Small intestine (tissue), 7 donors: ENCODE results near the gene SUN5. TPM values are rescaled to one million over a fixed set of nuclear protein-coding genes. Genes with fewer than 3 reads are reported as not detected.
"Not testable (repeated sequence)": the region's sequence is repeated elsewhere in the genome, so short reads cannot be mapped to it uniquely, and the experiment has no call there.

Experiments used
- DNase-seq, 2 donors: peaks; one replicate each; pipeline versions ENCODE4 v3.0.0 to v3.0.0-alpha.2; 2013
- FAIRE-seq: peaks from 2 replicates; lab custom pipeline; 2012; peaks lifted over from hg19 to GRCh38; lab: Jason Lieb, UNC
- H3K27ac ChIP-seq, 3 donors: one replicate each; pipeline ENCODE4 v1.5.1; 2013; ENCODE audit warnings: low read length in 2 of 3, mild to moderate bottlenecking in 2 of 3, control low read depth in 1 of 3, inconsistent platforms in 1 of 3, low read depth in 1 of 3, moderate library complexity in 1 of 3
- H3K27me3 ChIP-seq, 3 donors: one replicate each; pipeline ENCODE4 v1.6.1; 2013; ENCODE audit warnings: low read length in 3 of 3, inconsistent platforms in 1 of 3; ENCODE audit not compliant: control insufficient read depth in 3 of 3, insufficient read depth in 3 of 3
- H3K36me3 ChIP-seq, 3 donors: one replicate each; pipeline ENCODE4 v1.6.1; 2013; ENCODE audit warnings: low read length in 3 of 3, inconsistent platforms in 1 of 3, low read depth in 1 of 3, mild to moderate bottlenecking in 1 of 3, moderate library complexity in 1 of 3; ENCODE audit not compliant: control insufficient read depth in 3 of 3, insufficient read depth in 2 of 3
- H3K4me1 ChIP-seq, 3 donors: one replicate each; pipeline ENCODE4 v1.6.1; 2013; ENCODE audit warnings: low read length in 2 of 3, inconsistent platforms in 1 of 3, low read depth in 1 of 3, mild to moderate bottlenecking in 1 of 3, moderate library complexity in 1 of 3; ENCODE audit not compliant: control insufficient read depth in 3 of 3, insufficient read depth in 2 of 3
- H3K4me3 ChIP-seq, 3 donors: one replicate each; pipeline ENCODE4 v1.5.1; 2013; ENCODE audit warnings: low read length in 3 of 3, control low read depth in 1 of 3, inconsistent platforms in 1 of 3, low read depth in 1 of 3, mild to moderate bottlenecking in 1 of 3, moderate library complexity in 1 of 3
- H3K9me3 ChIP-seq, 2 donors: one replicate each; pipeline ENCODE4 v1.6.1; 2013; ENCODE audit warnings: low read depth in 1 of 2, low read length in 1 of 2; ENCODE audit not compliant: control insufficient read depth in 2 of 2, insufficient read depth in 1 of 2
- WGBS, 3 donors: extraction: QIAGEN DNeasy Blood & Tissue Kit; methylation state at CpG; one replicate each; pipeline ENCODE4 v1.1.7; 2013; 5-methylcytosine and 5-hydroxymethylcytosine counted together
- polyA plus RNA-seq, 4 donors: library from polyadenylated mRNA; stranded (reverse) in 3 of 4; unstranded in 1 of 4; fragments of 200-250 nt in 3 of 4; fragments of 120-200 nt in 1 of 4; gene quantifications; one replicate each; pipeline versions ENCODE4 v1.2.1 to v1.2.3, GENCODE V29; 2013
- donor health status: healthy with polysubstance abuse.
- donor health status: control.
- donor health status: control.
- donor health status: Bipolar disorder and iron deficiency.
- donor health status: healthy.

SUN5 gene
- polyA plus RNA-seq, 4 donors, result not detected

GRCh38 chr20:32964575-32964974, 39.7 kb downstream of the SUN5 start:
- Histone ChIP-seq H3K4me1 (no peaks in the 10 kb centered on the region), H3K27ac (no peak overlapping the region), H3K27me3 (no peaks in the 10 kb centered on the region), H3K9me3 (no peaks in the 10 kb centered on the region), H3K36me3 (no peaks in the 10 kb centered on the region), H3K4me3 (no peak overlapping the region)
- DNase-seq (no peak), FAIRE-seq (no peak)
- 81 to 92% (median 90%) methylated on average over 6 of the region's 6 CpGs for WGBS, 3 donors

DNA sequence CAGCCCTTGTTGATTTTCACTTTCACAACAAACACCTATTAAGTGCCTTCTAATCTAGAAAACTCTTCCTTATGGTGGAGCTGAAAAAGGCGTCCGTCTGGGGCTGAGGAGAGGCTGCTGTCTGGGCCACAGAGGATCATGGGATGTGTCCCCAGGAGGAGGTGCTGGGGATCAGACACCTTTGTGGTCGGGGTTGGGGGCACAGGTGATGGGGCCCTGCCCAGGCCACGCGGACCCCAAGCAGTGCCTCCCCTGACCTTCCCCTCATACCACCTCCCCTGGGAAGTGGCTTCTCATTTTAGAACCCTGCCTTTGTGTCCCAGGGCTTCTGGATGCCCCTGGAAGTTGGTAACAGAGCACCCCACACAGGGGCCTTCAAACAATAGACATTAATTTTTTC, 41.1 kb downstream of the SUN5 start:
- no peaks in the 10 kb centered on the region for H3K36me3 ChIP-seq
- no peaks in the 10 kb centered on the region for H3K9me3 ChIP-seq
- H3K4me1 ChIP-seq, result no peaks in the 10 kb centered on the region
- H3K4me3 ChIP-seq, result no peak overlapping the region
- DNase-seq (no peak), FAIRE-seq (no peak)
- no peaks in the 10 kb centered on the region for H3K27me3 ChIP-seq
- WGBS, 3 donors, result 39 to 73% (median 54%) methylated on average over 5 of the region's 5 CpGs
- no peak overlapping the region for H3K27ac ChIP-seq

DNA sequence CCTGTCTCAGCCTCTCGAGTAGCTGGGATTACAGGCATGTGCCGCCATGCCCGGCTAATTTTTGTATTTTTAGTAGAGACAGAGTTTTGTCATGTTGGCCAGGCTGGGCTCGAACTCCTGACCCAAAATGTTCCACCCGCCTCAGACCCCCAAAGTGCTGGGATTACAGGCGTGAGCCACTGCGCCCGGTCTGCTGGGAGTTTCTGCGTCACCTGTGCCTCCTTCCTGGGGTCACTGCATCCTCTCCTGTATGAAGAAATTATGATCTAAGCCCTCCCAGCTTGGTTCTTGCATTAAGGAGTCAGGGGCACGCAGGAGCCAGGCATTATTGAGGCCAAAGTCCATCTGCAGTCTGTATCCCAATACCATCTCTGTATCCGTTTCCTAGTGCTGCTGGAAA, 41.6 kb downstream of the SUN5 start:
- not testable (repeated sequence) for H3K4me1 ChIP-seq, FAIRE-seq, H3K27ac ChIP-seq, H3K4me3 ChIP-seq, H3K9me3 ChIP-seq, DNase-seq, H3K36me3 ChIP-seq, H3K27me3 ChIP-seq
- WGBS, 3 donors, result 64 to 83% (median 71%) methylated on average over 11 of the region's 11 CpGs

DNA sequence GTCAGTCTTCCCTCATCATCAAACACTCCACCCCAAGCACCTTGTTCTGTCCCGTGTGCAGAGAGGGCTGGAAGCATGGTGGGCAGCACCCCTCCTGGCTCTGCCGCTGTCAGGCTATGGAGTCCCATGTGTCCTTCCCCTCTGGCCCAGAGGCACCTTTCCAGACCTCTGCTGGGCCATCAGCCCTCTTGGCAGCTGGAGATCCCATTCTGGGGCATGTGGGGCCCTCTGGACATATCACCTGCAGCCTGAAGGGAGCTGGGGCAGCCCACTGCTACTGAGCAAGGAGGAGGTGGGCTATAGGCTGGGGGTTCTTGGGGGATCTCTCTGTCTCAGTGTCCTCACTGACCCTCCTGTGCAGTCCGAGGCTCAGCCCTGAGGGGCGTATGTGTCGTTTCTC, 42.2 kb downstream of the SUN5 start:
- H3K27ac ChIP-seq, result no peak overlapping the region
- 81 to 88% (median 82%) methylated on average over 5 of the region's 5 CpGs for WGBS, 3 donors
- FAIRE-seq (no peak), DNase-seq (no peak)
- no peaks in the 10 kb centered on the region for H3K4me1 ChIP-seq
- H3K27me3 ChIP-seq, result peaks cover 0 to 3% (median 0%) of the 10 kb centered on the region in 3 donors
- H3K4me3 ChIP-seq, result no peak overlapping the region
- H3K36me3 ChIP-seq, result no peaks in the 10 kb centered on the region
- H3K9me3 ChIP-seq, result peaks cover 0 to 4% of the 10 kb centered on the region in 2 donors

GRCh38 chr20:32960849-32961731, 43.1 kb downstream of the SUN5 start:
- no peak for FAIRE-seq
- no peak overlapping the region for H3K27ac ChIP-seq
- no peak overlapping the region for H3K4me3 ChIP-seq
- H3K36me3 ChIP-seq, result no peaks in the 10 kb centered on the region
- no peaks in the 10 kb centered on the region for H3K4me1 ChIP-seq
- peaks cover 0 to 4% of the 10 kb centered on the region in 2 donors for H3K9me3 ChIP-seq
- peaks cover 0 to 3% (median 0%) of the 10 kb centered on the region in 3 donors for H3K27me3 ChIP-seq
- DNase-seq, result no peak
- 79 to 87% (median 82%) methylated on average over 26 to 28 of the region's 28 CpGs for WGBS, 3 donors

DNA sequence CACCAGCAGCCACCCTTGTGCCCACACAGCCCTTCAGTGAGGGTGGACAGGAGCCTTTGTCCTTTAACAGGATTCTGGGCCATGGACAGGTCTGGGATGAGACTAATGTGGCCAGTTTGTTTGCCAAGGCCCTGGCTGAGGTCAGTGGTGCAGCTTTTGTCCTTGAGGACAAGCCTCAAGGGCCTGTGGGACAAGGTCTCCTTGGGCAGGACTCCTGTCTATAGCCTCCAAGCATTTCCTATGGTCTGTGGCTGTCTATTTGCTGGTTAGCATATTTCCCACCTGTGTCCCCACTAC, 44.1 kb downstream of the SUN5 start:
- no peak overlapping the region for H3K4me3 ChIP-seq
- FAIRE-seq, result no peak
- H3K36me3 ChIP-seq, result no peaks in the 10 kb centered on the region
- H3K9me3 ChIP-seq, result peaks cover 0 to 7% of the 10 kb centered on the region in 2 donors
- no peaks in the 10 kb centered on the region for H3K4me1 ChIP-seq
- peaks cover 0 to 3% (median under 1%) of the 10 kb centered on the region in 3 donors for H3K27me3 ChIP-seq
- no peak for DNase-seq
- no peak overlapping the region for H3K27ac ChIP-seq

DNA sequence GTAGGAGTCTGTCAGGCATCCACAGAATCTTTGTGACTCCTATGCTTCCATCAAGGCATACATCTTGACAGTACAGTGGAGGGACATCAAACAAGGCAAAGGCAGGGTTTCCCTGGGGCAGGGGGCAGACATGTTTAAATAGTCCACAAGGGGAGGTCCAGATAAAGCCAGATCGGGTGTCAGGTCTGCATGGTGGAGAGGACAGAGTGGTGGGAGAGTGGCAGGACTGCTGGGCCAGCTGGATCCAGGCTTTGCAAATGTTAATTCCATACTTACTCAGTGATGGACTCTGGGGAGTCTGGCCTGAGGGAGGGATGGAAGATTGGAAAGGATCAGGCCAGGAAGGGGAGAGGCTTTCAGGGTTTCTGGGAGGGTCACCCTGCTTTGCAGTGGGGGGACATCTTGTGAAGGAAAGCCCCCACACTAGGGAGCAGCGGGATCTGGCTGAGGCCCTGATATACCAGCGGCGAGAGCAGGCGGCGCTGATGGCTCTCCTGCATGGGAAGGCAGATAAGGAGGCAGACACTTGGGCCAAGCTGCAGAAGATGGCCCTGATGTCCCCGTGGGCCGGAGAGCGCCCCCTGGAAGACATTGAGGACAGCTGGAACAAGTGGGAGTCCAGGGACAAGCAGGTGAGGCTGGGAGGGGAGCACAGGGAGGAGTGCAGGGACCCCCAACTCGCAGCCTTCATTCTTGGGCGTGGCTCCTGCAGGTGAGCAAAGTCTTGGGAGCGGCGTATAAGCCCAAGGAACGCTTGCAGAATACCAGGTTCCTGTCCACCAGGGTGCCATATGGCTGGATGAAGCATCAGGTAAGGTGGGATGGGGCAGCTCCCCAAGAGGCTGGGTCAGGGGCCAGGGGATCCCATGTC, 44.6 kb downstream of the SUN5 start:
- FAIRE-seq (no peak), DNase-seq (no peak)
- no peaks in the 10 kb centered on the region for H3K36me3 ChIP-seq
- H3K4me1 ChIP-seq, result no peaks in the 10 kb centered on the region
- H3K27ac ChIP-seq, result no peak overlapping the region
- H3K4me3 ChIP-seq, result no peak overlapping the region
- WGBS, 3 donors, result 74 to 84% (median 80%) methylated on average over 14 of the region's 14 CpGs
- peaks cover 0 to 3% (median 2%) of the 10 kb centered on the region in 3 donors for H3K27me3 ChIP-seq
- peaks cover 0 to 10% of the 10 kb centered on the region in 2 donors for H3K9me3 ChIP-seq

DNA sequence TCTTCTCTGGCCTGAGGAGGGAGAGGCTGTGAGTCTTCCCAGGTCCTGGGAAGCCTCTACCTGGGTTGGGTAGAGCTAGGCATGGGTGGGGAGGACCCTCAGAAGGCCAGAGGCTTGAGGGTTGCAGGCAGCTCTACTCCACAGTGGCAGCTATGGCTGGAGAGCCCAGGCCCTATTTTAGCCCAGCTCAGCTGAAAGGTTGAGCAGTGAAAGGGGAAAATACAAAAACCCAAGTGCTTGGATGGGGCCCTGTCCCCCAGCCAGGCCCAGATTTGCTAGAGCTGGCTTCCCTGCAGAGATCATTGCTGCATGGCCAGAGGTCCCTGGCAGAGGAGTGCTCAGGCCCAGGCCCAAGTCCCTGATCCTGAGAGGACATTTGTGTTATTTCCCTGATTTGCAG, 45.7 kb downstream of the SUN5 start:
- Histone ChIP-seq H3K4me3 (no peak overlapping the region), H3K36me3 (no peaks in the 10 kb centered on the region), H3K4me1 (no peaks in the 10 kb centered on the region), H3K9me3 (peaks cover 0 to 10% of the 10 kb centered on the region in 2 donors), H3K27me3 (peaks cover 0 to 3% (median 2%) of the 10 kb centered on the region in 3 donors), H3K27ac (no peak overlapping the region)
- no peak for DNase-seq
- no peak for FAIRE-seq
